Measurements from ENCODE around the gene E2F6. TPM values are rescaled to one million over a fixed set of nuclear protein-coding genes. Genes with fewer than 3 reads are reported as not detected.

The E2F6 gene
- total RNA-seq, 1 donor: 5.8 TPM

GRCh38 chr2:11417946-11418585 is 47.9 kb downstream of the E2F6 start:
- H3K4me3 ChIP-seq (ENCODE audit: low read length): no peak overlapping the region
- H3K27me3 ChIP-seq (ENCODE audit: insufficient read depth, low read length): no peaks in the 10 kb centered on the region
- no peaks in the 10 kb centered on the region for H3K9me3 ChIP-seq (ENCODE audit: low read depth, low read length)
- no peaks in the 10 kb centered on the region for H3K4me1 ChIP-seq (ENCODE audit: insufficient read depth, low read length)

DNA sequence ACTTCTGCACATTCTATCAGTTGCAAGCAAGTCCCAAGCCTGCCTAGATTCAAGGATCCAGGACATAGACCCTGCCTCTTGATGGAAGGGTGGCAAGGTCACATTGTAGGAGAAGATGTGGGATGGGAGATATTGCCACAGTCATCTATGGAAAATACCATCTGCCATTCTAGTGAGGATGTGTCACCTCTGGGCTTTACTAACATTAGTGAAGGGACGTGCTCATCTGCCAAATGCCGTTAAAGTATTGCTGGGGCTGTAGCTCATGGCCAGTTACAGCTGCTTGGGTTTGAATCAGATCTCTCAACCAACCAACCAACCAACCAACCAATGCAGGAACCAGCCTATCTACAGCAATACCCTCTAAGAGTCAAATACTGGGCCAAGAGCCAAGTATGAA is 49.0 kb downstream of the E2F6 start:
- Histone ChIP-seq H3K9me3 (ENCODE audit: low read depth, low read length) (no peaks in the 10 kb centered on the region), H3K4me3 (ENCODE audit: low read length) (no peak overlapping the region), H3K4me1 (ENCODE audit: insufficient read depth, low read length) (peaks cover 2% of the 10 kb centered on the region), H3K27me3 (ENCODE audit: insufficient read depth, low read length) (peaks cover 3% of the 10 kb centered on the region)

GRCh38 chr2:11416186-11416585 is 49.8 kb downstream of the E2F6 start:
- no peaks in the 10 kb centered on the region for H3K9me3 ChIP-seq (ENCODE audit: low read depth, low read length)
- peaks cover 3% of the 10 kb centered on the region for H3K27me3 ChIP-seq (ENCODE audit: insufficient read depth, low read length)
- peaks cover 5% of the 10 kb centered on the region for H3K4me1 ChIP-seq (ENCODE audit: insufficient read depth, low read length)
- no peak overlapping the region for H3K4me3 ChIP-seq (ENCODE audit: low read length)

DNA sequence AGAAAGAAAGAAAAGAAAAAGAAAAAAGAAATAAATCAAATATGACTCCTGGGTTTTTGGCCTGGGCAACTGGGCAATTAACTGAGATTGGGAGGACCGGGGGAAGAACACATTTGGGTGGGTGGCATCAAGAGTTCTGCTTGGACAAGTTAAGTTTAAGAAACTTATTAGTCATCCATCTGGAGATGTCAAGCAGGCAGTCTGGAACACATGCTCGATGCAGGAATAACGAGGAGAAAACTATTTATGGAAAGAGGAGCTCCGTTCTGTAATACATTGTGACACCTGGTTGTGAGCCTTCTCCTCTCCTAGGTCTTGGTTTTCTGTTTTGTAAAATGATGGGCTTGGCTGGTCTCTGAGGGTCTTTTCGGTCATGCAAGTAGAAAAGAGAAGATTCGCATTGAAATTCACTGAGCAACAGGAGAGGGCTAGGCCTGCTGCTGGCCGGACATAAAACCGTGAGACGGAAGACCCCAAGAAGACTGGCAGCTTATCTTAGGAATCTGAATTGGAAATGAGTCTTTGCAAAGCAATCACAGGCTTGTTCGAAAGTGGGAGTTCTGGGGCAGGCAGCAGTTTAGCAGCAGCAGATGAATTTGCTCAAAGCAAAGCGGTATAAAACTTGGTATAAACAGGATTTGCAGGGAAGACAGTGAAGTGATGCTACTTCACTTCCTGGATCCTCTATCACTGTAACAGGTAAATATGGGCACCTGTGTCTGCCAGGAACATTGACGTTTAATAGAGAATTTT is 51.4 kb downstream of the E2F6 start:
- H3K4me3 ChIP-seq (ENCODE audit: low read length): no peak overlapping the region
- peaks cover 3% of the 10 kb centered on the region for H3K27me3 ChIP-seq (ENCODE audit: insufficient read depth, low read length)
- peaks cover 5% of the 10 kb centered on the region for H3K4me1 ChIP-seq (ENCODE audit: insufficient read depth, low read length)
- no peaks in the 10 kb centered on the region for H3K9me3 ChIP-seq (ENCODE audit: low read depth, low read length)

- H3K4me1 ChIP-seq (ENCODE audit: insufficient read depth, low read length): peaks cover 5% of the 10 kb centered on the region
- no peaks in the 10 kb centered on the region for H3K9me3 ChIP-seq (ENCODE audit: low read depth, low read length)
- no peak overlapping the region for H3K4me3 ChIP-seq (ENCODE audit: low read length)
- H3K27me3 ChIP-seq (ENCODE audit: insufficient read depth, low read length): peaks cover 3% of the 10 kb centered on the region
Measured at GRCh38 chr2:11412449-11412810, 53.5 kb downstream of the E2F6 start.

GRCh38 chr2:11411768-11412448 is 54.1 kb downstream of the E2F6 start:
- no peaks in the 10 kb centered on the region for H3K9me3 ChIP-seq (ENCODE audit: low read depth, low read length)
- peaks cover 3% of the 10 kb centered on the region for H3K27me3 ChIP-seq (ENCODE audit: insufficient read depth, low read length)
- no peak overlapping the region for H3K4me3 ChIP-seq (ENCODE audit: low read length)

GRCh38 chr2:11411244-11411643 is 54.7 kb downstream of the E2F6 start:
- Histone ChIP-seq H3K4me3 (ENCODE audit: low read length) (no peak overlapping the region), H3K27me3 (ENCODE audit: insufficient read depth, low read length) (peaks cover 3% of the 10 kb centered on the region), H3K4me1 (ENCODE audit: insufficient read depth, low read length) (peaks cover 5% of the 10 kb centered on the region), H3K9me3 (ENCODE audit: low read depth, low read length) (no peaks in the 10 kb centered on the region)

More at GRCh38 chr2:11411768-11412448, 54.1 kb downstream of the E2F6 start:
- H3K4me1 ChIP-seq (ENCODE audit: insufficient read depth, low read length): peaks cover 5% of the 10 kb centered on the region

DNA sequence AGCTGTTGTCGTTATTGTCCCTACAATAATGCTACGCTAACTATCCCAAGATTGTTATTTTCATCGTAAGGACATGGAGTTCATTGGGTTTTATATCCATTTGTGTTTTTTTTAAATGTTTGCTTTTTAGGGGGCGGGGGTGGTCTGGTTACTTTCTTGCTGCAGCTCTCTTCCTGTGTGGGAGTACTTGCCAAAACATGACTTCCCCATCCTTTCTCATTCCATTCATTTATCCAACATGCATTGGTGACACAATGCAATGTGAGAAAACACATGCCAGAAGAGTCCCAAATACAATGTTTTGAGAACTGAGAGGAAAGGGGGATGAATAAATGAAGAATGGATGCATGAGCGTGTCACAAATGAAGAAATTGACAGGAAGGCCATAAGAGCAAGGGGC is 55.9 kb downstream of the E2F6 start:
- Histone ChIP-seq H3K27me3 (ENCODE audit: insufficient read depth, low read length) (peaks cover 3% of the 10 kb centered on the region), H3K4me3 (ENCODE audit: low read length) (no peak overlapping the region), H3K4me1 (ENCODE audit: insufficient read depth, low read length) (peaks cover 5% of the 10 kb centered on the region), H3K9me3 (ENCODE audit: low read depth, low read length) (no peaks in the 10 kb centered on the region)

GRCh38 chr2:11409572-11409959 is 56.4 kb downstream of the E2F6 start:
- H3K4me3 ChIP-seq (ENCODE audit: low read length): no peak overlapping the region
- peaks cover 5% of the 10 kb centered on the region for H3K4me1 ChIP-seq (ENCODE audit: insufficient read depth, low read length)
- peaks cover 3% of the 10 kb centered on the region for H3K27me3 ChIP-seq (ENCODE audit: insufficient read depth, low read length)
- no peaks in the 10 kb centered on the region for H3K9me3 ChIP-seq (ENCODE audit: low read depth, low read length)

GRCh38 chr2:11408959-11409571 is 56.9 kb downstream of the E2F6 start:
- H3K9me3 ChIP-seq (ENCODE audit: low read depth, low read length): no peaks in the 10 kb centered on the region
- peaks cover 5% of the 10 kb centered on the region for H3K4me1 ChIP-seq (ENCODE audit: insufficient read depth, low read length)
- peaks cover 3% of the 10 kb centered on the region for H3K27me3 ChIP-seq (ENCODE audit: insufficient read depth, low read length)
- no peak overlapping the region for H3K4me3 ChIP-seq (ENCODE audit: low read length)

GRCh38 chr2:11407413-11407812 is 58.5 kb downstream of the E2F6 start:
- Histone ChIP-seq H3K4me1 (ENCODE audit: insufficient read depth, low read length) (peaks cover 5% of the 10 kb centered on the region), H3K9me3 (ENCODE audit: low read depth, low read length) (no peaks in the 10 kb centered on the region), H3K4me3 (ENCODE audit: low read length) (no peak overlapping the region), H3K27me3 (ENCODE audit: insufficient read depth, low read length) (peaks cover under 1% of the 10 kb centered on the region)

GRCh38 chr2:11406958-11407381 is 59.0 kb downstream of the E2F6 start:
- Histone ChIP-seq H3K9me3 (ENCODE audit: low read depth, low read length) (no peaks in the 10 kb centered on the region), H3K27me3 (ENCODE audit: insufficient read depth, low read length) (no peaks in the 10 kb centered on the region), H3K4me1 (ENCODE audit: insufficient read depth, low read length) (peaks cover 3% of the 10 kb centered on the region), H3K4me3 (ENCODE audit: low read length) (no peak overlapping the region)

DNA sequence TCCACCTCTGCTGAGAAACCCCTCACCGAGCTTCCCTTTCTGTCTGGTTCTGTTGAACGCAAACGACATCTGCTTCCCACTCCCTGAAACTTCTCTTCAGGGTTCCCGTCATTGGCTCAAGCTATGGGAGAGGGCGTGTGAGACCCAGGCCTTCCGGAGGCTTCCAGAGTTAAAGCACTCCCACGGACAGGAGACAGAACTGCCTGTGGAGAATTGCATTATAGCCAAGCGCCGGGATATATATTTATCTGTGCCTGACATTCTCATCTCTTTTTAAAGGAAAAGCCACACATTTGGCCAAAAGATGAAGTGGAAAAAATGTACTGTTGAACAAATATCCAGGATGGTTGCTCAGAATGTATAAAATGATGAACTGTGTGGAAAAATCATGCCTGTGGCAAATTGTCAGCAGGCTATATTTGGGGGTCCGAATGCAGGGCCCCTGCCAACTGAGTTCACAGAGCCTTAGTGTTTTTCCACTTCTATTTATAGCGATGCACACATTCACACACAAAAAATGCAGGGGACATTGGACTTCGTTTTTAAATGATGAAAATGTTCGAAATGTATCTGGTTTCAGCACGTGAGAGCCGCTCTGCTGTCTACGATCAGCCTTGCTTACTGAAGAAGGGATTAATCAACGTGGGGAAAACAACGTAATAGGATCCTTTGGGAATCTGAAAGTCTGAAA is 59.5 kb downstream of the E2F6 start:
- Histone ChIP-seq H3K4me3 (ENCODE audit: low read length) (no peak overlapping the region), H3K4me1 (ENCODE audit: insufficient read depth, low read length) (no peaks in the 10 kb centered on the region), H3K27me3 (ENCODE audit: insufficient read depth, low read length) (no peaks in the 10 kb centered on the region), H3K9me3 (ENCODE audit: low read depth, low read length) (no peaks in the 10 kb centered on the region)

DNA sequence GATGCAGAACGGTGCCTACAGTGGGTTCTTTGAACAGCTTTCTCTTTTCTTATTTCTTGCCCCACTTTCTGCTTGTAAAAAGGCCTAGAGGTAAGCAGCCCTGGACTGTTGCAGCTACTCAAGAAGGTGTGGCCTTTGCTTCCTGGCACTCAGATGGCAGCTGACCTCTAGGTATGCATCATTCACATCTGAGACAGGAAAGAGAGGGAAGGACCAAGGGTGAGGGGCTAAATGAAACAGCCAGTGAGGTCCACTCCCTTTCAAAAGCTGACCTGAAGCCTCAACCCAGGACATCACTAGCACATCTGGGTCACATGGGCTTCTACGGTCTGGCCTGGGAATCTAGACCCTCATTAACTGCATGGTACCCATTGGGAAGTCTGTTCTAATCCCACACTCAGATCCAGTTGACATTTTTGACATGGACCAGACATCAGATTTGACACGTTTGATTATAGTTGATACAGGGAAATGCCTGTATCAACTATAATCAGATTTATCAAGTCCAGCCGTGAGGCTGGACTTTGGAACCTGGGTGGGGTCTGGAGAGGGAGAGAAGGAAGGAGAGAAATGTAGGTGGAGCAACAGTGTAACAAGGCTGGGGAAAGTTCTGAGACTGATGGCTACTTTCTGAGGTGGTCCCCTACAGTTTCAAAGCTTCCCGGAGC is 60.2 kb downstream of the E2F6 start:
- no peaks in the 10 kb centered on the region for H3K4me1 ChIP-seq (ENCODE audit: insufficient read depth, low read length)
- H3K4me3 ChIP-seq (ENCODE audit: low read length): no peak overlapping the region
- H3K9me3 ChIP-seq (ENCODE audit: low read depth, low read length): no peaks in the 10 kb centered on the region
- no peaks in the 10 kb centered on the region for H3K27me3 ChIP-seq (ENCODE audit: insufficient read depth, low read length)
